Measurements from ENCODE around the gene RFK. TPM values are rescaled to one million over a fixed set of nuclear protein-coding genes. Genes with fewer than 3 reads are reported as not detected.

RFK gene
- total and polyA plus RNA-seq, 9 of the 15 experiments (the other 6 are each of a cell fraction or from before 2014, with no cell fraction given), result 3.8 to 51.1 (median 14.8) TPM

- POLR2A ChIA-PET, result interaction anchor here (0.5 to 3.4 kb wide), 9 partner anchors 11 to 1232 kb away, joined by 3 to 17 read pairs (median 4); no protein-coding TSS in a partner anchor
- intact Hi-C loops (cut with micrococcal nuclease), result loop anchor here (5.0 kb wide), 1 partner anchor 302 kb away; no protein-coding TSS in a partner anchor
- Histone ChIP-seq H3K4me1 (replicated peaks in 1 of 2; ENCODE audit: control insufficient read depth in 2 of 2, insufficient read depth in 2 of 2, low read length in 2 of 2) (peaks cover 11% of the 10 kb centered on the region in 2 experiments; a peak in 3 of 5 replicates), H3K4me2 (ENCODE audit: insufficient read depth, low read length) (peak overlapping the region; percentile 91), H3K9ac (ENCODE audit: insufficient read depth in 1 of 2, low read depth in 2 of 2, low read length in 2 of 2) (peak overlapping the region; percentile 78 to 89; a peak in 3 of 4 replicates), H3K9me3 (replicated peaks; ENCODE audit: control insufficient read depth, insufficient read depth, low read depth, low read length) (no peaks in the 10 kb centered on the region), H3K4me3 (peak overlapping the region; percentile 85), H4K20me1 (replicated peaks; ENCODE audit: control insufficient read depth, insufficient read depth, low read length) (no peaks in the 10 kb centered on the region), H3K36me3 (ENCODE audit: control insufficient read depth, insufficient read depth, low read length) (peaks cover 10% of the 10 kb centered on the region; the same call in 1 of the 3 replicates), H3K79me2 (ENCODE audit: control insufficient read depth, insufficient read depth, low read length) (peaks cover 36% of the 10 kb centered on the region), H3K27ac (ENCODE audit: extremely low read depth, low read depth, low read length) (peak overlapping the region; percentile 85), H2AFZ (ENCODE audit: low read depth, low read length) (peak overlapping the region; percentile 98), H3K27me3 (ENCODE audit: control insufficient read depth in 2 of 2, insufficient read depth in 2 of 2, low read length in 2 of 2) (no peaks in the 10 kb centered on the region), H3K9me1 (ENCODE audit: control insufficient read depth, insufficient read depth, low read length) (no peaks in the 10 kb centered on the region)
- ATAC-seq (peak; percentile 85), DNase-seq (ENCODE audit: extremely low read depth in 1 of 4, low spot score in 3 of 4) (peak; percentile 46 to 86 (median 62)), FAIRE-seq (peak; percentile 94)
- in situ Hi-C loops (cut with MboI), result no loop called here
- 0% methylated on average over 11 of the region's 11 CpGs for WGBS (ENCODE audit: insufficient coverage, low coverage, missing lambda C conversion rate)
- no TSS peak for BruUV-seq (replicated peaks)
- CTCF ChIA-PET (ENCODE audit: low intra/inter-chr PET ratio), result interaction anchor here (0.7 to 1.6 kb wide), 2 partner anchors 309 to 602 kb away, joined by 3 to 8 read pairs; no protein-coding TSS in a partner anchor
- TF ChIP-seq STAT5B (CRISPR knock-in tag; IDR thresholded peaks at IDR 0.05) (no peak), CAMTA2 (CRISPR knock-in tag; conservative IDR thresholded peaks at IDR 0.05) (no peak), ATF3 (IDR thresholded peaks at IDR 0.05) (0 out of 2 replicates have a peak, but pooled peaks have one; percentile 10), ATF3 (CRISPR knock-in tag; conservative IDR thresholded peaks at IDR 0.05) (no peak), NFRKB (IDR thresholded peaks at IDR 0.05; ENCODE audit: low read depth) (0 out of 2 replicates have a peak, but pooled peaks have one; percentile 31), ZBTB11 (CRISPR knock-in tag; IDR thresholded peaks at IDR 0.05) (peak in 1 of 3 experiments; percentile 58; a peak in 1 of 6 replicates), FUS (optimal IDR thresholded peaks at IDR 0.05; ENCODE audit: low read depth, low read length) (no peak), CEBPB (tag; IDR thresholded peaks at IDR 0.05) (peak; percentile 67), ZC3H4 (CRISPR knock-in tag; IDR thresholded peaks at IDR 0.05; ENCODE audit: borderline replicate concordance) (no peak), FOXK2 (conservative IDR thresholded peaks at IDR 0.05 in 1 of 2, IDR thresholded peaks at IDR 0.05 in 1 of 2; ENCODE audit: low read depth in 2 of 2) (peak; percentile 42 to 62; a peak in 3 of 4 replicates), ZFX (CRISPR knock-in tag; IDR thresholded peaks at IDR 0.05) (peak; percentile 50), HDAC2 (IDR thresholded peaks at IDR 0.05) (0 out of 2 replicates have a peak, but pooled peaks have one; percentile 44), ZFP36 (IDR thresholded peaks at IDR 0.05; ENCODE audit: low read depth, low read length, partially characterized antibody) (peak; percentile 18), HMBOX1 (IDR thresholded peaks at IDR 0.05) (peak; percentile 93), PKNOX1 (IDR thresholded peaks at IDR 0.05) (peak; percentile 45), L3MBTL2 (IDR thresholded peaks at IDR 0.05) (peak; percentile 48; the same call in 1 of the 2 replicates), SMARCA4 (IDR thresholded peaks at IDR 0.05) (no peak)
These were observed 680 bp upstream of the RFK start for GRCh38 chr9:76394960-76395252.
